ENCODE measurements around the gene WDR59. TPM values are rescaled to one million over a fixed set of nuclear protein-coding genes. Genes with fewer than 3 reads are reported as not detected.

The WDR59 gene
- total and polyA plus RNA-seq, 3 donors from 2014 or later: 47.6 to 73.8 (median 55.0) TPM

DNA sequence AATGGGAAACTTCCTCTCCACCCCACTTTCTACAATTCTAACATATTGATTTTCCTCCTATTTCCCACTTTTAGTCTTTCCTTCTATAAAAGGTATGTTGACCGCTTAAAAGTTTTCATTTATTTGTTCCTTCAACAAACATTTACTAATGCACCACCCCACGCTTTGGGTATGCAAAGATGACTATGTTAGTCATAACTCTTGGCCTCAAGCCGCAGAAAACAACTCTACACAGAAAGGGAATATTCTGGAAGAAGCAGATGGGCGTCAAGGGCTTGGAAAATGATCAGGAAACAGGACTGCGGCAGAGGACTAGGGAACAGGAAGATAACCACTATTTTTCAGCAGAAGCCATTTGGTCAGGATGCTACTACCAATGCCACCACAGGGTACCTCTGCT is 153.5 kb downstream of the WDR59 start:
- Histone ChIP-seq H3K27ac (no peak overlapping the region), H3K36me3 (ENCODE audit: low read depth, missing control alignments) (no peaks in the 10 kb centered on the region), H3K9me3 (no peaks in the 10 kb centered on the region), H3K27me3 (no peaks in the 10 kb centered on the region), H3K4me3 (no peak overlapping the region), H3K4me1 (no peaks in the 10 kb centered on the region)
- no peak for DNase-seq
- intact Hi-C loops (cut with DNase I; ENCODE audit: low total_unique reads): no loop called here
- 90 to 92% methylated on average over 5 of the region's 5 CpGs for WGBS, 2 donors
- TF ChIP-seq CTCF (IDR thresholded peaks at IDR 0.05) (no peak), POLR2A (IDR thresholded peaks at IDR 0.05) (no peak)

DNA sequence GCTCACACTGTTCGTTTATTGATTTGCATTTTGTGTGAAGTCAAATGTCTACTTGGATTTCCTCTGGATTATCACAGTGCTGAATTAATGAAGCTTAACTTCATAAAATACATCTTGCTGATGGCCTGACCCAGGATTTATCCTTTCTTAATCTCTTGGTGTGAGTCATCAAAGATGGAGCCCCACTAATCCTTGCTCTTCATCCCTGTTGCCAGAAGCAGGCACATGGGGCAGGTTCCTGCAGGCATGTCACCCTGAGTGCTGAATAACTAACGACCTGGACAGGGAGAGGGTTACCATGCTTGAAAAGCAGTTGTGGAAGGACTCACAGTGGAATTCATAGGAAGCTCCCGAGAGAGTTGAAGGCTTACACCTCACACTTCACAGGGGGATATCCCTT is 154.3 kb downstream of the WDR59 start:
- no peaks in the 10 kb centered on the region for H3K36me3 ChIP-seq (ENCODE audit: low read depth, missing control alignments)
- H3K27ac ChIP-seq: no peak overlapping the region
- DNase-seq: no peak
- no peaks in the 10 kb centered on the region for H3K9me3 ChIP-seq
- intact Hi-C loops (cut with DNase I; ENCODE audit: low total_unique reads): no loop called here
- WGBS, 2 donors: 67 to 76% methylated on average over 3 of the region's 3 CpGs
- TF ChIP-seq CTCF (IDR thresholded peaks at IDR 0.05): no peak
- TF ChIP-seq POLR2A (IDR thresholded peaks at IDR 0.05): no peak
- no peak overlapping the region for H3K4me3 ChIP-seq
- H3K27me3 ChIP-seq: no peaks in the 10 kb centered on the region
- no peaks in the 10 kb centered on the region for H3K4me1 ChIP-seq

GRCh38 chr16:74829637-74830036 is 155.3 kb downstream of the WDR59 start:
- TF ChIP-seq POLR2A (IDR thresholded peaks at IDR 0.05) (no peak), CTCF (IDR thresholded peaks at IDR 0.05) (no peak)
- 61 to 71% methylated on average over 5 of the region's 5 CpGs for WGBS, 2 donors
- intact Hi-C loops (cut with DNase I; ENCODE audit: low total_unique reads): no loop called here
- H3K4me1 ChIP-seq: no peaks in the 10 kb centered on the region
- no peak overlapping the region for H3K27ac ChIP-seq
- H3K27me3 ChIP-seq: no peaks in the 10 kb centered on the region
- DNase-seq: no peak
- no peaks in the 10 kb centered on the region for H3K36me3 ChIP-seq (ENCODE audit: low read depth, missing control alignments)
- no peaks in the 10 kb centered on the region for H3K9me3 ChIP-seq
- no peak overlapping the region for H3K4me3 ChIP-seq

GRCh38 chr16:74825941-74826340 is 159.0 kb downstream of the WDR59 start:
- Histone ChIP-seq H3K27me3 (no peaks in the 10 kb centered on the region), H3K9me3 (no peaks in the 10 kb centered on the region), H3K4me1 (no peaks in the 10 kb centered on the region), H3K4me3 (no peak overlapping the region), H3K36me3 (ENCODE audit: low read depth, missing control alignments) (no peaks in the 10 kb centered on the region), H3K27ac (no peak overlapping the region)
- 78 to 79% methylated on average over 5 of the region's 5 CpGs for WGBS, 2 donors
- TF ChIP-seq POLR2A (IDR thresholded peaks at IDR 0.05): no peak
- TF ChIP-seq CTCF (IDR thresholded peaks at IDR 0.05): no peak
- no peak for DNase-seq
- intact Hi-C loops (cut with DNase I; ENCODE audit: low total_unique reads): no loop called here

GRCh38 chr16:74825016-74825415 is 159.9 kb downstream of the WDR59 start:
- Histone ChIP-seq H3K27ac (no peak overlapping the region), H3K4me3 (no peak overlapping the region), H3K27me3 (no peaks in the 10 kb centered on the region), H3K36me3 (ENCODE audit: low read depth, missing control alignments) (no peaks in the 10 kb centered on the region), H3K9me3 (no peaks in the 10 kb centered on the region), H3K4me1 (no peaks in the 10 kb centered on the region)
- intact Hi-C loops (cut with DNase I; ENCODE audit: low total_unique reads): no loop called here
- TF ChIP-seq POLR2A (IDR thresholded peaks at IDR 0.05) (no peak), CTCF (IDR thresholded peaks at IDR 0.05) (no peak)
- no peak for DNase-seq
- WGBS, 2 donors: 86 to 88% methylated on average over 3 of the region's 3 CpGs
